NCI-H2107 treated with DMSO at 0.1 percent for 48 hours (cell line): Measurements from ENCODE around the gene TRIM50.
"Not testable (repeated sequence)": the region's sequence is repeated elsewhere in the genome, so short reads cannot be mapped to it uniquely, and the experiment has no call there.

Source experiments
- DNase-seq: peaks from one replicate; lab custom pipeline; 2025; ENCODE audit not compliant: unreplicated experiment; lab: John Stamatoyannopoulos, UW

Gene TRIM50

DNA sequence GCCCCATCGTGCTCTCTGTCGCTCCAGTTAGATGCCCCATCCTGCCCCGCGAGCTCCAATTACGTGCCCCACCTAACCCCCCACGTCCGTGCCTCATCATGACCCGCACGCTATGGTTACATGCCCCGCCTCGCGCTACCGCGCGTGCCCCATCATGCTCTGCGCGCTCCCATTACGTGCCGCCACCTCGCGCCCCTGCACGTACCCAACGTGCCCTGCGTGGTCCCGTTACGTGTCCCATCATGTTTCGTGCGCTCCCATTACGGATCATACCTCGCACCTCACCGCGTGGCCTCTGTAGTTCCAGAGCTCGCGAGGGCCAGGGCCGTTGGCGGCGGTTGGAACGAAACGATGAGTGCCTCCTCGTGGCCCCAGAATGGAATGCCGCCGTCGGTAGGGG lies at the start of gene TRIM50, which contains the start of gene FKBP6:
TSS of gene TRIM50 (minus strand) at position 161 of the 400 bp plus-strand sequence. CDS start 3,295 bp downstream, outside the sequence.
TSS of gene FKBP6 (plus strand) at position 240 of the 400 bp plus-strand sequence. CDS start 268 bp downstream, outside the sequence.
- DNase-seq, result not testable (repeated sequence)

DNA sequence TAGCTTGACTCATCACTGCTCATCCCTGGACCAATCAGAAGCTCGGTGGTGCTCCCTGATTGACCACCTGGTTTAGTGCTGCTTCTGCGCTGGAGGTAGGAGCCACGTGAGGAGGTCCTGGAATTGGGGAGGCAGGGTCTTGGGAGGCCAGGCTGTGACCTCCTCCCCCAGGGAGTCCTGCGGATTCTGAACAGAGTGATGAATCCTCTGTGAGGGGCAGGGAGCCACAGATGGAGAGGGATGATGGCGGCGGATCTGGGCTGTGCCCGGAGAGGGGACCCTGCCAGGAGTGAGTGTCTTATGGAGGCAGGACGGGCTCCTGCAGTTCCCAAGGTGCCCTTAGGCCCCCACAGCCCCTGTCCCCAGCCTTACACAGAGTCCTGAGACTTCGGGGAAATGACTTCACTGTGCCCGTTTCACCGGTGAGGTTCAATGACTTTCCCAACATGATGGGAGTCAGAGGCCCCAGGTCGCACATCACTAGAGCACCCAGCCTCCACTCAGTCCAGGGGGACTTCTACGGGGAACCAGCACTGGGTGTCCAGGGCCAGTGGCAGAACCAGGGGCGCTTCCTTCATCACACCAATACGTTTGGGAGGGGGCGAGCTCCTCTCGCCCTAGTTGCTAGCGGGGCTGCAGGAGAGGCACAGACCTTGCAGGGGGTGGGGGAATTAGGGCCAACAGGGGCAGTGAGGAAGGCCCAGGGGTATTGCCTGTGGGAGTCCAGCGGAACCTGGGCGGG lies 49.0 kb upstream of the TRIM50 start:
- DNase-seq, result no peak

DNA sequence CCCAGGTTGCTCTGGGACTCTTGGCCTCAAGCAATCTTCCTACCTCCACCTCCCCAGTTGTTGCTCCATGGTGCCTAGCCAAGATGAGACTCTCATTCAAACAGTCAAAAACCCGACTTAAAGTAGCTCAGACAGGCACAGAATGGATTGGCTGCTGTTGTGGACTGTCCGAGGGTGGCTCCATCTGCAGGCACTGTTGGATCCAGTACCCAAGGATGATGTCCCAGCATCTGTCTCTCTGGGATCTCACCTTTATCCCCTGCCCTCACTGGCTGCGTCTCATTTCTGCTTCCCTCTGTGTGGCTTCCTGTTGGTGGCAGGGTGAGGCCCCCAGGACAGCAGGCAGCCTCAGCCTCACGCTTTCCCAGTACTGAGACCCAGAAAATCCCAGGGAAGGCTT lies 48.4 kb upstream of the TRIM50 start:
- DNase-seq, result not testable (repeated sequence)

DNA sequence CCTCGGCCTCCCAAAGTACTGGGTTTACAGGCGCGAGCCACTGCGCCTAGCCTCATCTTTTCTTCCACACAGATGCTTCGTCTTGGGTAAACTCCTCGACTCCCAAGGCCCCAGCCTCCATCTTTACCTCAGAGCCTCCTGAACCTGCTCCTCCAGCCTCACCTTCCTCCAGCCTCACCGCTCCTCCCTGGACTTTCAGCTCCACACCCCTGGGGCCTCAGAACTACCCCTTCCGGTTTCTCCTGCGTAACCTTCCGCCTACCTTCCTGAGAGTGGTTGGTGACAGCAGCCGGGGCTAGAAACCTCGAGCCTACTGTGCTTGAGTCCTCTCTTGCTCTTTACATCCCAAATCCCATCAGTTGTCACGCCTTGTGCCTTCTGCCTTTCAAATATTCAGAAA lies 45.9 kb upstream of the TRIM50 start:
- DNase-seq, result no peak

DNA sequence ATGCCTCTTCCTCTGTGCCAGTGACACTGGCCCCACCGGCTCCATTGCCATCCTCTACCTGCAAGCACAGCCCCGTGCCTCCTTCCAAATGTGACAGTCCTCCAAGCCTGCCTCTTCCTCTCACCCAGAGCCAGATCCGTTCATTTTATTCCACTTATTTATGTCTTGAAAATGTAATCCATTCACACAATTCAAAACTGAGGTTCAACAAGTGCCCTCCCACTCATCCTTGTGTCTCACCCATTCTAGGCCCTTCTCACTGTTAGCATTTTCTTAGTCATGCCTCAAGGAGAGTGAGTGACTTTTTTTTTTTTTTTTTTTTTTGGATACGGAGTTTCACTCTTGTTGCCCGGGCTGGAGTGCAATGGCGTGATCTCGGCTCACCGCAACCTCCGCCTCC lies 41.7 kb upstream of the TRIM50 start:
- DNase-seq, result no peak

DNA sequence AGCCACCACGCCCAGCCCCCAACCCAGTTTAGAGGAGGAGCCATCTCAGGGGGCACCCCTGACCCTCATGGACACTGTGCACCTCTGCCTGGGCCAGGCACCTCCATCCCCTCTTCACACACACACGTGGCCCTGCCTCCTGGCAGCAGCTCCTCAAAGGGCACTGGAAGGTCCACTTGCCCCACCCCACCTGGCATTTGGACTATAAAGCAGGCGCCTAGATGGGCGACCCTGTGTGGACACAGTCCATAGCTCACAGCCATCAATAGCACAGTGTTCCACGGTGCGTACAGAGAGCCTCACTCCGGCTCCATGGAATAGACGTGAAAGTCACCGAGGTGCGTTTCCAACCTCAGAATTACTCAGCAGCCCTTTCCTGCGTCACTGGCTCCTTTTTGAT lies 41.1 kb upstream of the TRIM50 start:
- no peak for DNase-seq

DNA sequence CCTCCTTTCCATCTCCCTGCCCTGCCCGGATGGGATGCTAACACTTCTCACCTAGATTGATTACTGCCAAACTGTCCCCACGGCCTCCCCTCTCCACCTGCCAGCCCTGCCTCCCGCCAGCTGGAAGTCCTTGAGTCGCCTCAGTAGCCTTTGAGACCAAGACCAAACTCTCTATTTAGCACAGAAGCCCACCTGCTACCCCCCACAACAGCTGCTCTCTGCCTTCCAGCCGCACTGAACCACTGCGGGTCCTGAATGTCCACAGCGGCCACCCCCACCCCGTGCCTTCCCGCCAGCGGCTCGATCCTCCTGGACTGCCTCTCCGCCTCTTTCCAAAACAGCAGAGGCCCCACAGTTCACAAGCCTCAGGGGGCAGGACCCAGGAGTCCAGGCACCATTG lies 39.1 kb upstream of the TRIM50 start:
- no peak for DNase-seq

DNA sequence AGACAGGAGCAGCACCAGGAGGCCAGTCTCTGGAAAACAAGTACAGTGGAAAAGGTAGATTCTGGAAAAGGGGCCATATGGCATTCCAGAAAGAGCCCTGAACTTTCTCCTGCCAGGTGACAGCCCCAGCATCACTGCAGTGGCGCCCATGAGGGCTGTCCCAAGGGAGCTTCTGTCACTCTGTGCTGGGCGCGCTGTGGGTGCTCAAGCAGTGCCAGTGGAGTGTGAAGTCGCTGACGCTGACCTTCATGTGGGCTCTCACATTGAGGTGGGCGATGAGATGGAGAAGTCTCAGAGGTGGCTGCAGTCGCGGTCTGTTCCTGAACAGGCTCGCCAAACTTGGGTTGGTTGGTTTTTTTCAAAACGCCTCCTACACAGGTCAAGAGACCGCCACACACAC lies 38.2 kb upstream of the TRIM50 start:
- DNase-seq, result no peak

DNA sequence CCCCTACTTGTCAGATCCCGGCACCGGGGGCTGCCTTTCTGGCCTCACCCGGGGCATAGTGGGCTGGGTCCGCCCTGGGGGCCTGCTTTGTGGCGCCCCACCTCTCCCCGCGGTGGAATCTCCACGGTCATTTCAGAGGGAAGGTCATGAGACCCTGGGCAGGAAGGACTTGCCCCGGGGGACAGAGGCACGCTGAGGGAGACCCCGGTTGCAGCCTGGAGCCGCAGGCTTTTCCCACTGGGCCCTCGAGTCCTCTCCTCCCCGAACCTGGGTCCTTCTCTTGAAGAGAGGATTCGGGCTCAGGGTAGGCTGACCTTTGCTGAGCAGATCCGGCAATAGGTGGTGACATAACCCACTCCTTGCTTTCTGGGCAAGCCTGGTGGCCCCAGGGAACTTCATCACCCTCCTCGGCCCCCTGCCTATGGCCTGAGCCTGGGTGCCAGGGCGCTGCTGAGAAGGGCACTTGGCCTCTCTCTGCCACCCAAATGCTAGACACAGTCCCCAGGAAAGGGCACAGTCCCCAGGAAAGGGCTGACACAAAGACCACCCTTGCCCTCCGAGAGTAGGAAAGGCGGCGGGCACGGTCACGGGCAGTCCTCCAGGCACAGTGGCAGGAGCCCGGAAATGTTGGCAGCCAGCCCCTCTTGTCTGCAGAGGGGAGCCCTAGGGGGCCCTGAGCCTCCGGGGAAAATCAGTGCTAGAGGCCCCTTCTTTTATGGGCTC lies 36.3 kb upstream of the TRIM50 start:
- DNase-seq, result peak; percentile 32

DNA sequence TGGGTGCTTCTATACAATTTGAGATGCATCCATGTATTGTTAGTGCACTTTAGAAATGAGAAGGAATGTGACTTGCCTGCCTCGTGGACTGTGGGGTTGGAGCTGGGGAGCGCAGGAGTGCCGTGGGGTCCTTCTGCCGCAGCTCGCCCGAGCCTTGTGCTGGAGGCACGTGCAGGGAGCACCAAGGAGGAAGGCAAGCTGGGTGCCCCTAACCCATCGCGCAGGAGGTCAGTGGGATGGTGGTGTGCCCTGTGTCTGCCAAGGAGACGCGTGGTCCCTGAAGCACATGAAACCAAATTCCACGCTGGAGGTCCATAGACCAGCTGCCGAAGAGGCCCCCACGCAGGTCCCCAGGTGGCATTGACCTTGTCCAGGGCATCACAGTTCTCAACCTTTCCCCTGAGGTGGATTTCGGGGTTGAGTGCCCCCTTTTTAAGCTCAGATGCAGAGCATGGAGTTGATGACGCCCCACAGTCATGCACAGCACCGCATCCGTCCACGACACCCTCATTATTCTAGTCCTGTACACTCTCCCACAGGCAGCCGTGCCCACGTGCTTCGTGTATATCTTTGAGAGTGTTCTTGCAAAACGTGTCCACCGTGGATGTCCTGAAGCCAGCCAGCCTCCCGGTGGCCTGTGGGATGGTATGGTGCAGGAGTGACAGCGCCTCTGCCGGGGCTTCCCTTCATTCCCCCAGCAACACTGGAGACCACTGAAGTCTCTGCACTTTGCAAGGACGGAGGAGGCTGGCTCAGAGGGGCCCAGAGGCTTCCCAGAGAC lies 35.5 kb upstream of the TRIM50 start:
- no peak for DNase-seq

DNA sequence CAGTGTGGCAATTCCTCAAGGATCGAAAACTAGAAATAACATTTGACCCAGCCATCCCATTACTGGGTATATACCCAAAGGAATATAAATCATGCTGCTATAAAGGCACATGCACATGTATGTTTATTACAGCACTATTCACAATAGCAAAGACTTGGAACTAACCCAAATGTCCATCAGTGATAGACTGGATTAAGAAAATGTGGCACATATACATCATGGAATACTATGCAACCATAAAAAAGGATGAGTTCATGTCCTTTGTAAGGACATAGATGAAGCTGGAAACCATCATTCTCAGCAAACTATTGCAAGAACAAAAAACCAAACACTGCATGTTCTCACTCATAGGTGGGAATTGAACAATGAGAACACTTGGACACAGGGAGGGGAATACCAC lies 32.7 kb upstream of the TRIM50 start:
- not testable (repeated sequence) for DNase-seq

DNA sequence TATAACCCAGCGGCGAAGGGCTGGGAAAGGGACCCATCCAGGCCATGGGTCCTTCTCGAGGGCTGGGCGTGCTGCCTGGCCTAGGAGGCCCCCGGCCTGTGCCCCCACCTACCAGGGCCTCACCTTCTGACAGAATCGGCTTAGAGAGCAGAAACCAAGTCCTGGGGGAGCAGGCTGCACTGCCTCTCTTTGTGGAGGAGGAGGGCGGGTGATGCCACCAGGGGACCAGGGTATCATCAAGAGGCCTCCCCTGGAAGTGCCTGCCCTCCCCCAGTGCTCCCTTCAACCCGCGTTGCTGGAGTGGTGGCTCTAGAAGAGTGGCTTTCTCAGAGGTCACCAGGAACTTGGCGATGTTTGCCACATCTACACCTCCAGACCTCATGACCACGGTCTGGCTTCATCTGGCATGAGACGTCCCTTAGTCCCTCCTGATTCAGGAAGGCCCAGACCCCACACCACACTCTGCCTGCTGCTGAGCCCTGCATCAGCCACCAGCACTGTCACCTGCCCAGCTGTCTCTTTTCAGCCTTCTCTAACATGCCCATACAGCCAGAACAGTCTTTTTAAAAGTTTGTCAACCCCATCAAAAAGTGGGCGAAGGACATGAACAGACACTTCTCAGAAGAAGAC lies 32.0 kb upstream of the TRIM50 start:
- no peak for DNase-seq

DNA sequence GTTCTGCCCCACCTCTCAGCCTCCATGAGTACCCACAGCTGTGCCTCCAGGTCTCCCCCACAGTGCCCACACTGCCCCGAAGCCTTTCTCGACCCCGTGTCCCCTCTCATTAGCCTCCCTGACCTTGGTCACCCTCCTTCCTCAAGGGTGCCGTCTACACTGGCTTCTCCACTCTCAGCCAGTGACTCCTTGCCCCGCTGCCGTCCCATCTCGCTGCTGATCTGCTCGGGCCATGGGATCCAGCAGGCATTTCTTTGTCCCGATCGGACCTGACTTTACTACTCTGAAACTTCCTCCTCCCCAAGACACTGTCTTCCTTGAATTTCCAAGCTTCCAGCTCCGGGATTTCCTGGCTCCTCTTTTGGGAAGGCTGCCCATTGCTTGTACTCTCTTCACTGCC lies 31.4 kb upstream of the TRIM50 start:
- no peak for DNase-seq

DNA sequence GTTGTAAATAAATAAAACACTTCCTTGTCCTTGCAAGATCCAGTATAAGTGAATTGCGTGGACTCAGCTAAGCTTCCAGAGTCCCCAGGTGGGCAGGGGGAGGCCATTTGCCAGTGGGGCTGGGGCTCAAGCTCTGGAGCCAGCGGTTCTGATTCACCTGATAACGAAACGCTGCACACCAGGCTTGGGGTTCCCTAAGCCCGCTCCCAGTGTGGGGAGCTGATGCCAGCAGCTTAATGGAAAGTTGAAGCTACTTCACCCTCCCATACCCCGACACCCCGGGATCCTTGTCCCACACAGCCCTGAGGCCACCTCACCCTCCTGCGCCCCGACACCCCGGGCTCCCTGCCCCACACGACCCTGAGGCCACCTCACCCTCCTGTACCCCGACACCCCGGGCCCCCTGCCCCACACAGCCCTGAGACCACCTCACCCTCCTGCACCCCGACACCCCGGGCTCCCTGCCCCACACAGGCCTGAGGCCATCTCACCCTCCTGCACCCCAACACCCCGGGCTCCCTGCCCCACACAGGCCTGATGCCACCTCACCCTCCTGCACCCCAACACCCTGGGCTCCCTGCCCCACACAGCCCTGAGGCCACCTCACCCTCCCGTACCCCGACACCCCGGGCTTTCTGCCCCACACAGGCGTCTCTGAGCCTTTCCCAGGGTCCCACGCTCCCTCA lies 30.9 kb upstream of the TRIM50 start:
- no peak for DNase-seq

DNA sequence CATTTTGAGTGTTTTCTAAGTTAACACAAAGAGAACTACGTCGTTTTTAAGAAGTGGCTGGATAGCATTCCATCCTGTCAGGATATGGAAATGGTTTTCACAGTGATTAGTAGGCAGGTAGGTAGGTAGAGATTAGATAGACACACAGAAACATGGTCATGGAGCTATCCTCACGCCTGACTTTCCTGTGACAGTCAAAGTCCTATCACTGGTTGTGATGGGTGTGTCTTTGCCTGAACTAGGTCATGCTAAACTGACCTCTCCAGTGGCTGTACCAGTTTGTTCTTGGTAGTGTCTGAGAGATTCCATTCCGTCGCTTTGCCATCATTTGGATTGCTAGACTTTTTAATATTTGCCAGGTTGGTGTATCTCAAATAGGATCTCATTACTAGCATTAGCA lies 28.3 kb upstream of the TRIM50 start:
- no peak for DNase-seq

DNA sequence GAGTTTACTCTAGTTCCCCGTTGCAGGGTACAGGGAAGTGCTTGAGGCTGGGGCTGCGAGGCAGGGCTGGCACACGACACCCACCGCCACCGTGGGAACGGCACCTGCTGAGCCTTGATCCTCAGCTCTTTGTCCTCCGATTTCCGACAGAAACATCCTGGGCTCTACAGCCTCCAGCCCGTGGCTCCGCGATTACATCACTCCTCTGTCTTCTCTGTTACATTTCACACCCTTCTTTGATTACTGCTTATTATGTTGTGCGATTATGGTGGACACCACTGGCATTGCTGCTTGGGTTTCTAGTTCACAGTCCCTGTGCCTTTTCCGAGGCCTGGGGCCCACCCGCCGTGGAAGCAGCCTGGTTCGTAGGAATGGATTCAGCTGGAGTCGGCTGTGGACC lies 26.9 kb upstream of the TRIM50 start:
- peak; percentile 11 for DNase-seq

DNA sequence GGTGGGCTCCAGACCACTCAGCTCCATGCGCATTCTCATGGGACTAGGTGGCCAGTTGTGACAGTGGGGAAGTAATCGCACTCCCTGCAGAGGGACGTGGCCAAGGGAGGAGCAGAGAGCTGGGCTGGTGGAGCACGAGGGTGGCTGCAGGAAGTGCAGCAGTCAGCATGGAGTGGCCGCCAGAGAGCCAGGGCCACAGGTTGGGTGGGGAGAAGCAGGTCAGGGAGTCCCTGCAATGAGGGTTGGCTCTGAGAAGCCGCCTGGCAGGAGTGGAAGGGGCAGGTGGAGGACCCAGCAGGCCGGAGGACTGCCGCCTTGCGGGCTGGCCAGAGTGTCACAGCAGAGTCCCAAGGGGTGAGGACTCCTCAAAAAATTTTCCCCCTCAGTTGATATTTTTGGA lies 26.3 kb upstream of the TRIM50 start:
- DNase-seq, result no peak

DNA sequence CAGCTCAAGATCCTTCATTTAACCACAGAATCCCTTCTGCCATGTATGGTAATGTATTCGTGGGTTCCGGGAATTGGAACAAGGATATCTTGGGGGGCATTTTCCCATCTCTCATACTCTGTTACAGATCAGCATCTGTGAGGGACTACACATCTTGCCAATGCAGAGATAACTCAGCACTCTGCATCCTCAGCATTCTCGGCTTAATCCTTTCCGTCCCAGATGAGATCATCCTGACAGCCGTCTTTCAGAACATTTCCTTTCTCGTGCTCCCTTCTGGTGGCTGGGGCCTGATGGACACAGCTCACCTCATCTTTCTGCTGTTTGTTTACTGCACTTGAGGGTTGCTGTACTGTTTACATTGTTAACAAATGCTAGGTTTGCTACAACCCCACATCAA lies 25.4 kb upstream of the TRIM50 start:
- no peak for DNase-seq

DNA sequence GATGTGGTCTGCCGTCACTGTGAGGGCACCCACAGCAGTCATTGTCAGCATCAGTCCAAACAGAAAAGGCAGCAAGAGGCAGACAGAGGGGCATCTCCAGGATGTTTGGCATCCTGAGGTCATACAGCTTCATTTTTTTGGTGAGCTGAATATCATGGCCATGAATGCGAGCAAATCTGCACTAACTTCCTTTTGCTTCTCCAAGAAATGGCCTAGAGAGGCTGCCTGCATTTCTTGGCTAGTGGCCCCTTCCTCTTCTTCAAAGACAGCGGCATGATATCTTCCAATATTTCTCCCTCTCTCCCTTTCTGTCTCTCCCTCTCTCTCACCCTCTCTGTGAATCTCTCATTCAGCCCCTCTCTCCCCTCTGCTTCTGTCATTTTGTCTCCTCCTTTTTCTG lies 24.9 kb upstream of the TRIM50 start:
- DNase-seq, result no peak

DNA sequence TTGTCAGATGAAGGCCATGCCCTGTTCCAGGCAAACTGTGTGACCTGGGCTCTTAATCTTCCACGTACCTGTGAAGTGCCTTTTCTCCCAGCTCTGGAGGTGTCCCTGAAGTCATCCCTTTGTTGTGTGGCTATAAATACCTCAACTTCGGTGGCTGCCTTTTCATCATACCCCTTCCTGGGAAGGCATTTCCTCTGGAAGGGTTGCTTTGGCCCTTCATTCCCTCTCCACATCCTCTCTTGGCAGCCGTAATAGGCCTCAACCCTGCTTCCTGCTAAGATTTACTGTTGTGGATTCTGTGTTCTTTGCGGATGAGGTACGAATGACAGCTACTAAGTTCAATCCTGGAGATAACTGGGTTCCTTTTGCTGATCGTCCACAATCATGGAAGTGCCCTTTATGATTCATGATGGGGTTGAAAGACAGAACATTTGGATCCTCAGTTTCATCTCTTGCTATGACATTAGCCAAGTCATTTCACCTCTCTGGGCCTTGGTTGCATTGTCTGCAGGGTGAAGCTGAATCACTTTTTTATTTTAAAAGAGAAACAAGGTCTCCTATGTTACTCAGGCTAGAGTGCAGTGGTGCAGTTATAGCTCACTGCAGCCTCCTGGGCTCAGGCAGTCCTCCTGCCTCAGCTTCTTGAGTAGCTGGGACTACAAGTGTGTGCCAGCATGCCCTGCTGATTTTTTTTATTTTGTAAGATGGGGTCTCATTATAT lies 23.7 kb upstream of the TRIM50 start:
- no peak for DNase-seq
